HepG2 (cell line): ENCODE results near the gene CDK2. TPM values are rescaled to one million over a fixed set of nuclear protein-coding genes. Genes with fewer than 3 reads are reported as not detected.

Experiments used
- DNMT1 ChIP-seq: sonication (generic); formaldehyde crosslinking; IDR thresholded peaks from 2 replicates; pipeline ENCODE4 v1.5.1; 2020; ENCODE audit warnings: mild to moderate bottlenecking, missing genetic modification reagents
- FOXA3 ChIP-seq: IDR thresholded peaks from 2 replicates; pipeline ENCODE4 v1.6.1; 2016; ENCODE audit warnings: missing genetic modification reagents, missing compliant biosample characterization
- GATAD1 ChIP-seq: IDR thresholded peaks from 2 replicates; pipeline ENCODE4 v1.6.1; 2016; ENCODE audit warnings: missing genetic modification reagents, missing compliant biosample characterization
- KDM4B ChIP-seq: sonication (generic); formaldehyde crosslinking; IDR thresholded peaks from 2 replicates; pipeline ENCODE4 v1.4.0; 2020; ENCODE audit warnings: missing genetic modification reagents
- NFE2 ChIP-seq: sonication (generic); formaldehyde crosslinking; IDR thresholded peaks from 2 replicates; pipeline ENCODE4 v1.4.0; 2020; ENCODE audit warnings: missing genetic modification reagents
- NFIB ChIP-seq: sonication (generic); formaldehyde crosslinking; IDR thresholded peaks from 2 replicates; pipeline ENCODE4 v1.9.0; 2021; ENCODE audit warnings: missing genetic modification reagents, mild to moderate bottlenecking, borderline replicate concordance
- NR2F1 ChIP-seq, 2 experiments: fragments of 450-650 bp in 1 of 2; formaldehyde crosslinking in 1 of 2; IDR thresholded peaks; 2 replicates each; pipeline versions ENCODE4 v1.5.0 to v1.6.1; 2016 to 2020; ENCODE audit warnings: mild to moderate bottlenecking in 1 of 2, missing compliant biosample characterization in 1 of 2, missing genetic modification reagents in 1 of 2, moderate library complexity in 1 of 2
- PHF21A ChIP-seq: sonication (generic); formaldehyde crosslinking; IDR thresholded peaks from 2 replicates; pipeline ENCODE4 v1.5.0; 2020; ENCODE audit warnings: mild to moderate bottlenecking, missing genetic modification reagents
- TEAD2 ChIP-seq: sonication (generic); formaldehyde crosslinking; IDR thresholded peaks from 2 replicates; pipeline ENCODE4 v1.9.0; 2021; ENCODE audit warnings: missing genetic modification reagents
- TFE3 ChIP-seq: IDR thresholded peaks from 2 replicates; pipeline ENCODE4 v1.6.1; 2016
- THAP11 ChIP-seq: IDR thresholded peaks from 2 replicates; pipeline ENCODE4 v1.6.1; 2016; ENCODE audit warnings: missing biosample characterization, missing genetic modification reagents
- ZKSCAN8 ChIP-seq: IDR thresholded peaks from 2 replicates; pipeline ENCODE4 v1.6.1; 2016; ENCODE audit warnings: borderline replicate concordance, missing genetic modification reagents, missing compliant biosample characterization
- ZNF101 ChIP-seq: sonication (generic); formaldehyde crosslinking; IDR thresholded peaks from 2 replicates; pipeline ENCODE4 v1.4.0; 2020; ENCODE audit warnings: mild to moderate bottlenecking, low read depth, missing genetic modification reagents, borderline replicate concordance
- ZNF281 ChIP-seq: sonication (generic); formaldehyde crosslinking; IDR thresholded peaks from 2 replicates; pipeline ENCODE4 v1.4.0; 2020; ENCODE audit warnings: missing genetic modification reagents, borderline replicate concordance
- ZNF33A ChIP-seq: sonication (generic); formaldehyde crosslinking; IDR thresholded peaks from 2 replicates; pipeline ENCODE4 v1.5.1; 2020; ENCODE audit warnings: missing genetic modification reagents, mild to moderate bottlenecking, moderate library complexity, borderline replicate concordance
- ZNF430 ChIP-seq: sonication (generic); formaldehyde crosslinking; IDR thresholded peaks from 2 replicates; pipeline ENCODE4 v1.9.0; 2021; ENCODE audit warnings: mild to moderate bottlenecking, missing genetic modification reagents
- ZNF441 ChIP-seq: sonication (generic); formaldehyde crosslinking; IDR thresholded peaks from 2 replicates; pipeline ENCODE4 v1.7.0; 2021; ENCODE audit warnings: missing genetic modification reagents, borderline replicate concordance
- ZNF468 ChIP-seq: sonication (generic); formaldehyde crosslinking; IDR thresholded peaks from 2 replicates; pipeline ENCODE4 v1.8.0; 2022; ENCODE audit warnings: mild to moderate bottlenecking, moderate library complexity, missing genetic modification reagents
- ZNF557 ChIP-seq: sonication (generic); formaldehyde crosslinking; IDR thresholded peaks from 2 replicates; pipeline ENCODE4 v1.4.0; 2020; ENCODE audit warnings: missing genetic modification reagents
- ZNF572 ChIP-seq: sonication (generic); formaldehyde crosslinking; IDR thresholded peaks from 2 replicates; pipeline ENCODE4 v1.5.1; 2020; ENCODE audit warnings: mild to moderate bottlenecking, missing genetic modification reagents
- ZNF709 ChIP-seq: sonication (generic); formaldehyde crosslinking; IDR thresholded peaks from 2 replicates; pipeline ENCODE4 v1.5.0; 2020; ENCODE audit warnings: mild to moderate bottlenecking, missing genetic modification reagents
- ZNF749 ChIP-seq: sonication (generic); formaldehyde crosslinking; IDR thresholded peaks from 2 replicates; pipeline ENCODE4 v1.8.0; 2022; ENCODE audit warnings: mild to moderate bottlenecking, missing genetic modification reagents, moderate library complexity, borderline replicate concordance
- polyA plus RNA-seq, 8 experiments: library from polyadenylated mRNA; depleted of rRNA in 3 of 8; stranded (reverse) in 7 of 8; unstranded in 1 of 8; fragments of >200 nt; fragmentation: Illumina TruSeq in 4 of 8; extraction: Trizol in 4 of 8; gene quantifications; 2 replicates each; pipeline versions ENCODE4 v1.2.1 to v1.2.3, GENCODE V29; 2011 to 2016; ENCODE audit warnings: low read depth in 4 of 8, missing spikeins in 1 of 8, mixed read lengths in 1 of 8; ENCODE audit not compliant: insufficient read depth in 1 of 8
- total RNA-seq, 5 experiments: library from RNA; depleted of rRNA; stranded (reverse); fragments of >200 nt; fragmentation: Illumina TruSeq; extraction: Trizol; gene quantifications; 2 replicates each; pipeline ENCODE4 v1.2.3, GENCODE V29; 2016; ENCODE audit warnings: low read depth in 1 of 5
- TF ChIP-seq, protein P1 (sequence below): sonication (generic); formaldehyde crosslinking; conservative IDR thresholded peaks from 2 replicates; pipeline ENCODE4 v1.4.0; 2020; ENCODE audit warnings: mild to moderate bottlenecking, missing genetic modification reagents, moderate library complexity

The CDK2 gene
- total and polyA plus RNA-seq, 2 of the 13 experiments (the other 11 are each of a cell fraction or from before 2014, with no cell fraction given) = 47.5 to 52.6 TPM

GRCh38 chr12:55930771-55931316 is 35.8 kb upstream of the CDK2 start, which contains the start of gene DGKA (continued):
- TF ChIP-seq ZNF281 (CRISPR knock-in tag) (0 out of 2 replicates have a peak, but pooled peaks have one; percentile 31), ZNF557 (CRISPR knock-in tag) (no peak), NR2F1 (CRISPR knock-in tag; IDR thresholded peaks at IDR 0.05) (no peak), NFIB (CRISPR knock-in tag) (no peak), ZNF709 (no peak), ZNF101 (CRISPR knock-in tag) (no peak), ZKSCAN8 (CRISPR knock-in tag) (no peak), ZNF441 (CRISPR knock-in tag) (no peak), THAP11 (CRISPR knock-in tag) (0 out of 2 replicates have a peak, but pooled peaks have one; percentile 11), DNMT1 (CRISPR knock-in tag) (no peak), ZNF33A (no peak), TEAD2 (CRISPR knock-in tag) (no peak), TFE3 (no peak), PHF21A (CRISPR knock-in tag) (no peak), ZNF749 (CRISPR knock-in tag) (no peak), ZNF468 (CRISPR knock-in tag) (no peak), FOXA3 (CRISPR knock-in tag) (peak; percentile 20; the same call in 1 of the 2 replicates), KDM4B (no peak), GATAD1 (CRISPR knock-in tag) (0 out of 2 replicates have a peak, but pooled peaks have one; percentile 31), NFE2 (CRISPR knock-in tag) (no peak), ZNF572 (CRISPR knock-in tag) (0 out of 2 replicates have a peak, but pooled peaks have one; percentile 62), ZNF430 (CRISPR knock-in tag) (no peak)
- TF ChIP-seq, protein P1, sequence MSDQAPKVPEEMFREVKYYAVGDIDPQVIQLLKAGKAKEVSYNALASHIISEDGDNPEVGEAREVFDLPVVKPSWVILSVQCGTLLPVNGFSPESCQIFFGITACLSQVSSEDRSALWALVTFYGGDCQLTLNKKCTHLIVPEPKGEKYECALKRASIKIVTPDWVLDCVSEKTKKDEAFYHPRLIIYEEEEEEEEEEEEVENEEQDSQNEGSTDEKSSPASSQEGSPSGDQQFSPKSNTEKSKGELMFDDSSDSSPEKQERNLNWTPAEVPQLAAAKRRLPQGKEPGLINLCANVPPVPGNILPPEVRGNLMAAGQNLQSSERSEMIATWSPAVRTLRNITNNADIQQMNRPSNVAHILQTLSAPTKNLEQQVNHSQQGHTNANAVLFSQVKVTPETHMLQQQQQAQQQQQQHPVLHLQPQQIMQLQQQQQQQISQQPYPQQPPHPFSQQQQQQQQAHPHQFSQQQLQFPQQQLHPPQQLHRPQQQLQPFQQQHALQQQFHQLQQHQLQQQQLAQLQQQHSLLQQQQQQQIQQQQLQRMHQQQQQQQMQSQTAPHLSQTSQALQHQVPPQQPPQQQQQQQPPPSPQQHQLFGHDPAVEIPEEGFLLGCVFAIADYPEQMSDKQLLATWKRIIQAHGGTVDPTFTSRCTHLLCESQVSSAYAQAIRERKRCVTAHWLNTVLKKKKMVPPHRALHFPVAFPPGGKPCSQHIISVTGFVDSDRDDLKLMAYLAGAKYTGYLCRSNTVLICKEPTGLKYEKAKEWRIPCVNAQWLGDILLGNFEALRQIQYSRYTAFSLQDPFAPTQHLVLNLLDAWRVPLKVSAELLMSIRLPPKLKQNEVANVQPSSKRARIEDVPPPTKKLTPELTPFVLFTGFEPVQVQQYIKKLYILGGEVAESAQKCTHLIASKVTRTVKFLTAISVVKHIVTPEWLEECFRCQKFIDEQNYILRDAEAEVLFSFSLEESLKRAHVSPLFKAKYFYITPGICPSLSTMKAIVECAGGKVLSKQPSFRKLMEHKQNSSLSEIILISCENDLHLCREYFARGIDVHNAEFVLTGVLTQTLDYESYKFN (CRISPR knock-in tag) = no peak
